Activated naive CD4-positive, alpha-beta T cell treated with anti-CD3 and anti-CD28 coated beads, Interleukin-2, amount 50 U/mL, for 72 hours (primary cell): ENCODE results near the gene TYROBP. TPM values are rescaled to one million over a fixed set of nuclear protein-coding genes. Genes with fewer than 3 reads are reported as not detected.

ENCODE experiments used
- ATAC-seq, 2 donors: fragments of 150-1000 bp; cut with Tn5 transposase; 2 replicates each; pipeline ENCODE4 v1.10.0; 2021; ENCODE audit warnings: mild to moderate bottlenecking in 2 of 2, moderate library complexity in 2 of 2
- DNase-seq, 2 donors: peaks; one replicate each; pipeline ENCODE4 v3.0.0; 2021 to 2022; ENCODE audit warnings: low spot score in 2 of 2
- H3K27ac Mint-ChIP-seq, 2 donors: one replicate each; pipeline ENCODE4 v1.8.0; 2022; ENCODE audit warnings: mild to moderate bottlenecking in 2 of 2, mixed read lengths in 2 of 2
- H3K36me3 Mint-ChIP-seq, 2 donors: one replicate each; pipeline ENCODE4 v1.8.0; 2022; ENCODE audit warnings: mixed read lengths in 2 of 2
- H3K9me3 Mint-ChIP-seq, 2 donors: one replicate each; pipeline ENCODE4 v1.8.0; 2022; ENCODE audit warnings: mixed read lengths in 2 of 2
- total RNA-seq, 2 donors: library from RNA; stranded (reverse); gene quantifications; one replicate each; pipeline ENCODE4 v1.2.3, GENCODE V29; 2022

TYROBP gene
- total RNA-seq, 2 donors from 2014 or later, result 0.75 TPM; not detected in 1

DNA sequence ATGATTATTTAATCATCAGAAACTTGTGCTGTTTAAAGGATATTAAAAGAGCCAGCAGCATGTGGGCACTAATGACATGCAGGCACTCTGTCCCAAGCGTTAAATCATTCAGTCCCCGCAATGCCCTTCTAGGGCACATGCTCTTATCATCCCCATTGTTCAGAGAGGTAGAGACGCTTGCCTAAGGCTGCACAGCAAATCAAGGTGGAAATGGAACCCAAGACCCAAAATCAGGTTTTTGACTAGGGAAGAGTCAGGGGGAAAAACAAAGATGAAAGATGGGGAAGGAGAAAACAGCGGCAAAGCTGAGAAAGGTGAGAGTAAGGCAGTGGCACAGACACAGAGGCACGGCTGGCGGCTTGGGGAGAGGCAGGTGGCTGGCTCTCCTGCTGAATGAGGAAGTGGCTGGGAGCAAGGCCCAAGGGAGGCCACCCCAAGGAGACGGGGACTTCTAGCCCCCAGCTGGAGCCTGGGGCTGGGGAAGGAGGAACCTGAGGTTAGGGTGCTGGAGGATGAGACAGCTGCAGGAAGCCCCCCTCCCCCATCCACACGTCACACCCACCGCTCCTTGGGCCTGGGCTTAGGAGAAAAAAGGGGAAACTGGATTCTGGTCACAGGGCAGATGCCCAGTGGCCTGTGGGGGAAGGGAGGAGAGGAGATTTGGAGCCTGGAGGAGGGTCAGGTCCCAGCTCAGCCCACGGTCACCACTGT is 1.0 kb upstream of the TYROBP start:
- no peaks in the 10 kb centered on the region for H3K9me3 Mint-ChIP-seq
- peak overlapping the region; percentile 53 to 72 for H3K27ac Mint-ChIP-seq
- H3K36me3 Mint-ChIP-seq, result no peaks in the 10 kb centered on the region
- ATAC-seq, result peak in 1 of 2 donors; percentile 48
- DNase-seq, result no peak

- peaks cover 9 to 10% of the 10 kb centered on the region in 2 donors for H3K36me3 Mint-ChIP-seq
- ATAC-seq, result no peak
- peak overlapping the region; percentile 63 to 81 for H3K27ac Mint-ChIP-seq
- DNase-seq, result no peak
- no peaks in the 10 kb centered on the region for H3K9me3 Mint-ChIP-seq
Measured at GRCh38 chr19:35907377-35907745, 734 bp downstream of the TYROBP start.

DNA sequence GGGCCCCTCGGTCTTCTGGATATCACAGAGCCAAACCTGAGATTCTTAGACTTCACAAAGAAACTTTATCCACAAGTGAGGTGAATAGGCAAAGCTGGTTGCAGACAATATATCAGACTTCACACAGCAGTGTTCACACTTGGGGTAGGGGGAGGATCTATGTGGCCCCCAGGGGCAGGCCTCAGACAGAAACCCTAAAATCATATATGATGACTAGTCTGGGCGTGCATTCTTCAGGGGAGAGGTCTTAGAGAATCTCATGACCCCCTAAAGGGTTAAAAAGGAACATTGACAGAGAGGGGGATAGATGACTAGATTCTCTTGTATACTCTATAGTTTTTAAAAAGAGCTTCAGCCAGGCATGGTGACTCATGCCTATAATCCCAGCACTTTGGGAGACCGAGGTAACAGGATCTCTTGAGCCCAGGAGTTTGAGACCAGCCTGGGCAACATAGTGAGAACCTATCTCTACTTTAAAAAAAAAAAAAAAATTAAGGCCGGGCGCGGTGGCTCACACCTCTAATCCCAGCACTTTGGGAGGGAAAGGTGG is 2.8 kb downstream of the TYROBP start:
- peaks cover 9 to 13% of the 10 kb centered on the region in 2 donors for H3K36me3 Mint-ChIP-seq
- peak overlapping the region in 1 of 2 donors; percentile 88 for H3K27ac Mint-ChIP-seq
- H3K9me3 Mint-ChIP-seq, result no peaks in the 10 kb centered on the region
- DNase-seq (no peak), ATAC-seq (no peak)

GRCh38 chr19:35904311-35905068 is 3.6 kb downstream of the TYROBP start:
- ATAC-seq (no peak), DNase-seq (no peak)
- H3K9me3 Mint-ChIP-seq, result no peaks in the 10 kb centered on the region
- H3K27ac Mint-ChIP-seq, result peak overlapping the region in 1 of 2 donors; percentile 88
- H3K36me3 Mint-ChIP-seq, result peaks cover 9 to 17% of the 10 kb centered on the region in 2 donors

- peaks cover 15 to 25% of the 10 kb centered on the region in 2 donors for H3K36me3 Mint-ChIP-seq
- ATAC-seq, result peak; percentile 46 to 64
- peak; percentile 79 to 94 for DNase-seq
- H3K9me3 Mint-ChIP-seq, result no peaks in the 10 kb centered on the region
- H3K27ac Mint-ChIP-seq, result peak overlapping the region; percentile 88 to 98
Measured at GRCh38 chr19:35903550-35904179, 4.4 kb downstream of the TYROBP start.

DNA sequence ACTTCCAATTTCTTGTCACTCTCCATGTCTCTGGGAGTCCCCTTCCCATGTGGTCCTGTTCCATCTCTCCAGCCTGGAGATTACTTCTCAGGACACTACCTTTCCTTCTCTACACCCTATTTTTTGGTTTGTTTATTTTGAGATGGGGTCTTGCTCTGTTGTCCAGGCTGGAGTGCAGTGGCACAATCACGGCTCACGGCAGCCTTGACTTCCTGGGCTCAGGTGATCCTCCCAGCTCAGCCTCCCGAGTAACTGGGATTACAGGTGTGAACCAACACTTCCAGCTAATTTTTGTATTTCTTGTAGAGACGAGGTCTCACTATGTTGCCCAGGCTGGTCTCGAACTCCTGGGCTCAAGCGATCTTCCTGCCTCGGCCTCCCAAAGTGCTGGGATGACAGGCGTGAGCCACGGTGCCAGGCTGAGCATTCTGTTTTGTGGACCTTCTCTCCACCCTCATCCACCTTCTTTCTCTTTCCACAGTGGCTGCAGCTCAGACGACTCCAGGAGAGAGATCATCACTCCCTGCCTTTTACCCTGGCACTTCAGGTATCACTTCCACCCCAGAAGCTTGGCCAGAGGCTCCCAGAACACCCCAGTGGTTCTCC is 5.1 kb downstream of the TYROBP start:
- Mint-ChIP-seq H3K36me3 (peaks cover 22 to 32% of the 10 kb centered on the region in 2 donors), H3K9me3 (no peaks in the 10 kb centered on the region), H3K27ac (peak overlapping the region; percentile 88 to 98)
- no peak for DNase-seq
- no peak for ATAC-seq

DNA sequence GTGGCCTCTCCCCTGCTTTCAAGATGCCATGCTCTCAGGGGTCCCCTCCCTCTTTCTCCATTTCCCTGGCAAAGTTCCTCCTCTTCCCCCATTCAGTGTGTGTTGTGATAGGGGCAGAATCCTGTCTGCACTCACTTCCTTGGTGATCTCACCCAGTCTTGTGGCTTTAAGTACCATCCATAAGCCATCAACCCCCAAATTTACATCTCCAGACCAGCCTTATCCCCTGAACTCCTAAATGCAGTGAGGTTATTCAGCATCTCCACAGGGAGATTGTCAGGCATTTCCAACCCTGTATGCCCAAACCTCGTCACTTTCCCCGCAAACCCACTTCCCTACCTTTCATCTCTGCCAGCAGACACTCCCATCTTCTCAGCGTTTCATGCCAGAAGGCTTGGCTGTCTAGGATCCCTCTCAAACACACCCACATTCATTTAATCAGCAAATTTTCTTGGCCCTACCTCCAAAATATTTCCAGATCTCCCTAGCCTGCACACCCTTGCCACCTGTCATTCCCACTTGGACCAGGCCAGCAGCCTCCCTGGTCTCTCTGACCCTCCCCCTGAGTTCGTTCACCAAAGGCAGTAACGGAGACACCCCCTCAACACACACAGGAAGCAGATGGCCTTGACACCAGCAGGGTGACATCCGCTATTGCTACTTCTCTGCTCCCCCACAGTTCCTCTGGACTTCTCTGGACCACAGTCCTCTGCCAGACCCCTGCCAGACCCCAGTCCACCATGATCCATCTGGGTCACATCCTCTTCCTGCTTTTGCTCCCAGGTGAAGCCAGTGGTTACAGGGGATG is 6.0 kb downstream of the TYROBP start, which contains the start of gene HCST:
TSS of gene HCST (plus strand) at position 676 of the 808 bp plus-strand sequence. CDS start at position 741, 65 bp downstream.
- H3K36me3 Mint-ChIP-seq, result peaks cover 29 to 39% of the 10 kb centered on the region in 2 donors
- DNase-seq (peak; percentile 34 to 71), ATAC-seq (peak; percentile 26 to 45)
- peak within 1 kb of the TSS; percentile 88 to 98 for H3K27ac Mint-ChIP-seq
- H3K9me3 Mint-ChIP-seq, result no peaks in the 10 kb centered on the region

- peak overlapping the region; percentile 88 to 98 for H3K27ac Mint-ChIP-seq
- no peak for DNase-seq
- no peak for ATAC-seq
Measured at GRCh38 chr19:35901055-35901644, 6.9 kb downstream of the TYROBP start.

DNA sequence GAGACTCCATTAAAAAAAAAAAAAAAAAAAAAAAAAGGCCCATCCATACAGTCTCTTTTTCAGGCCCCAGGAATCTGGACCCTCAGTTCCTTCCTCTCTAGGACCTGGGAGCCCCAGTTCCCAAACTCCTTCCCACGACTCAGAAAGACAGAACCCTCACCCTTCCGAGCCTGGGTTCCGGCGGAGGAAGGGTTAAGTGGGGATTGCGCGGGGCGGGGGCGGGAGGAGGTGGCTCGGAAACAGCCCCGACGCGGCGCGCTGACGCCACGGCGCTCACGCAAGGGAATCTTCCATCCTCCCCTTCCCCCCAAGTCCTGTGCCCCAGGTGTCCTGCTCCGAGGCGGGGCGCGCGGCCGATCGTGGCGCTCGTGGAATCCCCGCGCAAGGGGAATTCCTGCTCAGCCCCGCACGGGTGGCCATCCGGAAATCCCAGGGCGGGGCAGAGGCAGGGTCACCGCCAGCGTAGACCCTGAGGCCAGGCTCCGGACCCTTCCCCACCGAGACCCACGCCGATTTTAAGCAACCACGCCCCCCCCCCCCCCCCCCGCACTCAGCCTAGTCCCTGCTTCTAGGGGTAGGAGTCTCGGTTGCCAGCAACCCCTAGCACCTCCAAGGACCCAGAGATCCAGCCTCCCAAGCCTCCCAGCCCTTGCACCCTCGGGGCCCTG is 8.4 kb downstream of the TYROBP start:
- peak; percentile 78 to 89 for DNase-seq
- Mint-ChIP-seq H3K36me3 (peaks cover 29 to 47% of the 10 kb centered on the region in 2 donors), H3K9me3 (no peaks in the 10 kb centered on the region), H3K27ac (peak overlapping the region; percentile 88 to 99)
- ATAC-seq, result peak; percentile 63 to 74

More at GRCh38 chr19:35901055-35901644, 6.9 kb downstream of the TYROBP start:
- H3K36me3 Mint-ChIP-seq, result peaks cover 29 to 39% of the 10 kb centered on the region in 2 donors
- no peaks in the 10 kb centered on the region for H3K9me3 Mint-ChIP-seq

DNA sequence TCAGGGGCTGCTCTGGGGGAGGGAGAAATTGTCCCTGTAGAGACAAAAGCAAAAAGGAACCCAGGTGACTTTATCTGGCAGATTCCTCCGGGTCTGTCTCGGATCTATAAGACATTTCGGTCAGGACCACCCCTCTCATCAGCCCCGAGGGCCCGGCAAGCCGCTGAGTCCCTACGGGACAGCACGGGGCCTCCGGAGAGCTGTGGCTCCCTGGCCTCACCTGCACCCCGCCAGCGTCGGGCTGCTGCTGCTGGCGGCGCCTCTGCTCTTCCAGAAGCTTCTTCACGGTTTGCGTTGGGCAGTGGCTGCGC is 9.6 kb downstream of the TYROBP start:
- Mint-ChIP-seq H3K36me3 (peaks cover 27 to 45% of the 10 kb centered on the region in 2 donors), H3K9me3 (no peaks in the 10 kb centered on the region), H3K27ac (peak overlapping the region; percentile 88 to 99)
- DNase-seq (no peak), ATAC-seq (no peak)

GRCh38 chr19:35897706-35898451 is 10.2 kb downstream of the TYROBP start:
- H3K36me3 Mint-ChIP-seq, result peaks cover 21 to 45% of the 10 kb centered on the region in 2 donors
- H3K27ac Mint-ChIP-seq, result peak overlapping the region; percentile 85 to 88
- DNase-seq (no peak), ATAC-seq (no peak)
- H3K9me3 Mint-ChIP-seq, result no peaks in the 10 kb centered on the region

DNA sequence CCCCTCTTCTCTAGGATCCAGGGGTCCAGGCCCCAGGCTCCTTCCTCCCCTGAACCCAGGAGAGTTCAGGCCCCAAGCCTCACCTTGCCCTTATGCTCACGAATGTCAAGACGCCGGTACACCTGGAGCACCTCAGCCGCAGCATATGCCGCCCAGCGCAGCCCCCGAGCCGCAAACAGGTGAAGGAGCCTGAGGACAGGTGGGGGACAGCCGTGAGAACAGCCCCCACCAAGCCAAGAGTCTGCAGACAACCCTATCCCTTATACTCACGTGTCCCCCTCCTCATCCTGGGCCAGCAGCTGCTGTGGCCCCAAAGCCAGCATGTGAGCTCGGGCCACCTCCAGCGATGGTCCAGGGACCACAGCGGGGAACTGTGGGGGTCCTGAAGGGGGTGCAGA is 11.5 kb downstream of the TYROBP start:
- DNase-seq (no peak), ATAC-seq (no peak)
- H3K9me3 Mint-ChIP-seq, result no peaks in the 10 kb centered on the region
- peaks cover 26 to 50% of the 10 kb centered on the region in 2 donors for H3K36me3 Mint-ChIP-seq
- H3K27ac Mint-ChIP-seq, result no peak overlapping the region

DNA sequence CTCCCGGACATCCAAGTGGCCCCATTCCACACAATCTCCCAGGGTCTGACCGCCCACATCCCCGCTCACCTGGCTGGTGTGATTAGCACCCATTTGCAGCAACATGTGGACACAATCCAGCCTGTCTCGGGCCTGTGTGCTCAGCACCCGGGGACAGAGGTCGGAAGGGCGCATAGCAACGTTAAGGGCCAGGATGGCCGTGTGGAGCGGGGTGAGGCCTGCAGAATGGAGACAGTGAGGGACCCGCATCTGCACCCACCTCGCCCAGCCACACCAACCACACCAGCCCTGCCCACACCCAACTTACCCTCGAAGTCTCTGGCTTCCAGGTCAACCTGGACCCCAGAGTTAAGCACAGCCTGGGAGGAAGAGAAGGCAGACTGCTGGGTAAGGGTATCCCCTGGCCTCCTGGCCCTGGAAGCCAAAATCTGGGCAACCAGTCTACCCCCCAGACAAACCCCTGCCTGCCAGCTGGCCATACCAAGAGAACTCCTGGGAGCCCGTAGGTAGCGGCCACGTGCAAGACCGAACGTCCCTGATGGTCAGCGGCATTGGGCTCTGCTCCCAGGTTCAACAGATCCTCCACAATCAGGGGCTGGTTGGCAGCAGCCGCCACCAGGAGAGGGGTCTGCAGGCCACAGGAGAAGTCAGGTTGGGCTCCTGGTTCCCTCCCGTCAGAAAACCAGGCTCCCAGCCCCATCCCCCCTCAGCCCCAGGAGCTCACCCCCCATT is 12.0 kb downstream of the TYROBP start:
- ATAC-seq, result no peak
- no peak for DNase-seq
- Mint-ChIP-seq H3K27ac (peak overlapping the region in 1 of 2 donors; percentile 9), H3K9me3 (no peaks in the 10 kb centered on the region), H3K36me3 (peaks cover 26 to 52% of the 10 kb centered on the region in 2 donors)

GRCh38 chr19:35894342-35894741 is 13.8 kb downstream of the TYROBP start:
- Mint-ChIP-seq H3K36me3 (peaks cover 28 to 58% of the 10 kb centered on the region in 2 donors), H3K27ac (no peak overlapping the region), H3K9me3 (no peaks in the 10 kb centered on the region)
- no peak for DNase-seq
- ATAC-seq, result no peak
